Retinal pigment epithelial cell (primary cell): ENCODE data around the gene ADGRF1.
"Not testable (repeated sequence)": the region's sequence is repeated elsewhere in the genome, so short reads cannot be mapped to it uniquely, and the experiment has no call there.

Experiments used
- DNase-seq: peaks from one replicate; pipeline ENCODE4 v3.0.0-alpha.2; 2010; ENCODE audit warnings: low read depth
- H3K4me3 ChIP-seq: 2 replicates; pipeline ENCODE4 v1.5.1; 2011; ENCODE audit warnings: mild to moderate bottlenecking, low read length, control low read depth, moderate library complexity
- CTCF ChIP-seq: conservative IDR thresholded peaks from 2 replicates; pipeline ENCODE4 v1.5.1; 2011; ENCODE audit warnings: low read depth, low read length, control low read depth, inconsistent platforms

Gene ADGRF1

GRCh38 chr6:47042275-47042791 lies at the start of gene ADGRF1:
TSS of gene ADGRF1 (minus strand) at chr6:47042332. CDS start at chr6:47029061, 13,271 bp downstream.
- DNase-seq, result no peak
- no peak for TF ChIP-seq CTCF
- no peak within 1 kb of the TSS for H3K4me3 ChIP-seq

- no peak for DNase-seq
- no peak overlapping the region for H3K4me3 ChIP-seq
- TF ChIP-seq CTCF, result no peak
Measured at GRCh38 chr6:47090881-47091280, 48.7 kb upstream of the ADGRF1 start.

- not testable (repeated sequence) for DNase-seq, H3K4me3 ChIP-seq
Measured at GRCh38 chr6:47089473-47089872, 47.3 kb upstream of the ADGRF1 start.

GRCh38 chr6:47086051-47086770 lies 44.1 kb upstream of the ADGRF1 start:
- TF ChIP-seq CTCF, result no peak
- DNase-seq, result no peak
- H3K4me3 ChIP-seq, result no peak overlapping the region

GRCh38 chr6:47084610-47085009 lies 42.5 kb upstream of the ADGRF1 start:
- TF ChIP-seq CTCF, result no peak
- DNase-seq, result no peak
- H3K4me3 ChIP-seq, result no peak overlapping the region

GRCh38 chr6:47083586-47084047 lies 41.5 kb upstream of the ADGRF1 start:
- no peak overlapping the region for H3K4me3 ChIP-seq
- no peak for DNase-seq
- no peak for TF ChIP-seq CTCF

GRCh38 chr6:47080083-47080596 lies 38.0 kb upstream of the ADGRF1 start:
- no peak overlapping the region for H3K4me3 ChIP-seq
- TF ChIP-seq CTCF, result no peak
- DNase-seq, result no peak
